ENCODE results near the gene LYL1.
A peak's percentile ranks its signal among the peaks of the same experiment; 100 is the strongest.

LYL1 gene

GRCh38 chr19:13060964-13061927 is 41.4 kb downstream of the LYL1 start:
- TF ChIP-seq CTCF (IDR thresholded peaks at IDR 0.05) = peak; percentile 93

GRCh38 chr19:13060233-13060963 is 42.3 kb downstream of the LYL1 start:
- no peak for TF ChIP-seq CTCF (IDR thresholded peaks at IDR 0.05)

GRCh38 chr19:13058951-13059660 is 43.6 kb downstream of the LYL1 start:
- no peak for TF ChIP-seq CTCF (IDR thresholded peaks at IDR 0.05)

- TF ChIP-seq CTCF (IDR thresholded peaks at IDR 0.05) = no peak
Observed at GRCh38 chr19:13057744-13058143, 44.9 kb downstream of the LYL1 start.

- TF ChIP-seq CTCF (IDR thresholded peaks at IDR 0.05) = no peak
Observed at GRCh38 chr19:13057147-13057572, 45.5 kb downstream of the LYL1 start.

- no peak for TF ChIP-seq CTCF (IDR thresholded peaks at IDR 0.05)
Observed at GRCh38 chr19:13056052-13056660, 46.5 kb downstream of the LYL1 start.

All from LNCAP (cell line).